HepG2 (cell line): Measurements from ENCODE around the gene PANK4. TPM values are rescaled to one million over a fixed set of nuclear protein-coding genes. Genes with fewer than 3 reads are reported as not detected.

ENCODE experiments used
- FOXA3 ChIP-seq: IDR thresholded peaks from 2 replicates; pipeline ENCODE4 v1.6.1; 2016; ENCODE audit warnings: missing genetic modification reagents, missing compliant biosample characterization
- FOXC1 ChIP-seq: sonication (generic); formaldehyde crosslinking; IDR thresholded peaks from 2 replicates; pipeline ENCODE4 v1.8.0; 2022; ENCODE audit warnings: mild to moderate bottlenecking, missing genetic modification reagents, borderline replicate concordance
- FOXJ3 ChIP-seq: sonication (generic); formaldehyde crosslinking; IDR thresholded peaks from 2 replicates; pipeline ENCODE4 v1.4.0; 2020; ENCODE audit warnings: missing genetic modification reagents, mild to moderate bottlenecking, borderline replicate concordance
- GATAD1 ChIP-seq: IDR thresholded peaks from 2 replicates; pipeline ENCODE4 v1.6.1; 2016; ENCODE audit warnings: missing genetic modification reagents, missing compliant biosample characterization
- HNRNPLL ChIP-seq: fragments of 200-400 bp; formaldehyde crosslinking; IDR thresholded peaks from 2 replicates; pipeline ENCODE4 v1.6.1; 2017; ENCODE audit warnings: mild to moderate bottlenecking, low read depth, low read length; ENCODE audit not compliant: poor library complexity, severe bottlenecking
- KDM3A ChIP-seq: IDR thresholded peaks from 2 replicates; pipeline ENCODE4 v1.6.1; 2018; ENCODE audit warnings: low read depth, missing compliant biosample characterization
- KLF6 ChIP-seq: IDR thresholded peaks from 2 replicates; pipeline ENCODE4 v1.8.0; 2016; ENCODE audit warnings: missing biosample characterization, missing genetic modification reagents
- NBN ChIP-seq: fragments of 450-650 bp; conservative IDR thresholded peaks from 2 replicates; pipeline ENCODE4 v1.6.1; 2017
- NR3C1 ChIP-seq: sonication (generic); formaldehyde crosslinking; IDR thresholded peaks from 2 replicates; pipeline ENCODE4 v1.4.0; 2020; ENCODE audit warnings: missing genetic modification reagents
- RXRA ChIP-seq: sonication (generic); formaldehyde crosslinking; IDR thresholded peaks from 2 replicates; pipeline ENCODE4 v1.5.1; 2020; ENCODE audit warnings: missing genetic modification reagents
- SMAD9 ChIP-seq: sonication (generic); formaldehyde crosslinking; IDR thresholded peaks from 2 replicates; pipeline ENCODE4 v1.5.1; 2020; ENCODE audit warnings: mild to moderate bottlenecking, missing genetic modification reagents
- ZIK1 ChIP-seq: sonication (generic); formaldehyde crosslinking; IDR thresholded peaks from 2 replicates; pipeline ENCODE4 v1.5.0; 2020; ENCODE audit warnings: mild to moderate bottlenecking, low read depth, missing genetic modification reagents, borderline replicate concordance
- ZNF234 ChIP-seq: sonication (generic); formaldehyde crosslinking; conservative IDR thresholded peaks from 2 replicates; pipeline ENCODE4 v1.5.1; 2020; ENCODE audit warnings: mild to moderate bottlenecking, missing genetic modification reagents
- ZNF383 ChIP-seq: sonication (generic); formaldehyde crosslinking; IDR thresholded peaks from 2 replicates; pipeline ENCODE4 v1.4.0; 2020; ENCODE audit warnings: missing genetic modification reagents, mild to moderate bottlenecking, borderline replicate concordance
- polyA plus RNA-seq, 8 experiments: library from polyadenylated mRNA; depleted of rRNA in 3 of 8; stranded (reverse) in 7 of 8; unstranded in 1 of 8; fragments of >200 nt; fragmentation: Illumina TruSeq in 4 of 8; extraction: Trizol in 4 of 8; gene quantifications; 2 replicates each; pipeline versions ENCODE4 v1.2.1 to v1.2.3, GENCODE V29; 2011 to 2016; ENCODE audit warnings: low read depth in 4 of 8, missing spikeins in 1 of 8, mixed read lengths in 1 of 8; ENCODE audit not compliant: insufficient read depth in 1 of 8
- total RNA-seq, 5 experiments: library from RNA; depleted of rRNA; stranded (reverse); fragments of >200 nt; fragmentation: Illumina TruSeq; extraction: Trizol; gene quantifications; 2 replicates each; pipeline ENCODE4 v1.2.3, GENCODE V29; 2016; ENCODE audit warnings: low read depth in 1 of 5
- TF ChIP-seq, protein P1 (sequence below): sonication (generic); formaldehyde crosslinking; IDR thresholded peaks from 2 replicates; pipeline ENCODE4 v1.4.0; 2020; ENCODE audit warnings: missing genetic modification reagents, mild to moderate bottlenecking, borderline replicate concordance
- TF ChIP-seq, protein P2 (sequence below): sonication (generic); formaldehyde crosslinking; IDR thresholded peaks from 2 replicates; pipeline ENCODE4 v1.4.0; 2020; ENCODE audit warnings: missing genetic modification reagents, mild to moderate bottlenecking, borderline replicate concordance

Gene PANK4
- total and polyA plus RNA-seq, 2 of the 13 experiments (the other 11 are each of a cell fraction or from before 2014, with no cell fraction given), result 17.4 to 19.3 TPM

DNA sequence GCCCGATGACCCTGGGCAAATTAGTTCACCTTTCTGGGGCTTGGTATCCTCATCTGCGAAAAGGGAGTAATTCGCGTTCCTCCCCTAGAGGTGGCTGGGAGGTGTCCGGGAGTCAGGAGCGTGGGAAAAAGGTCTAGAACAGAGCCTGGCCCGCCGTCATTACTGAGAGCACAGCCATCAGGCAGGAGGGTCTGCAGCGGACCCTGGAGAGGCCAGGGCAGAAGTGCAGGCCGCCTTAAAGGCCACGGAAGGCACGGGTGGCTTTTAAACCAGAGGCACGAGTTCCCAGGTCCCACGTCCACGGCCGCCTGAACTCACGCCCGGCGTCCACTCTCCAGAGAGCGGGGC lies 850 bp downstream of the PANK4 start (continued):
- TF ChIP-seq NR3C1 (CRISPR knock-in tag), result no peak
- TF ChIP-seq, protein P1, sequence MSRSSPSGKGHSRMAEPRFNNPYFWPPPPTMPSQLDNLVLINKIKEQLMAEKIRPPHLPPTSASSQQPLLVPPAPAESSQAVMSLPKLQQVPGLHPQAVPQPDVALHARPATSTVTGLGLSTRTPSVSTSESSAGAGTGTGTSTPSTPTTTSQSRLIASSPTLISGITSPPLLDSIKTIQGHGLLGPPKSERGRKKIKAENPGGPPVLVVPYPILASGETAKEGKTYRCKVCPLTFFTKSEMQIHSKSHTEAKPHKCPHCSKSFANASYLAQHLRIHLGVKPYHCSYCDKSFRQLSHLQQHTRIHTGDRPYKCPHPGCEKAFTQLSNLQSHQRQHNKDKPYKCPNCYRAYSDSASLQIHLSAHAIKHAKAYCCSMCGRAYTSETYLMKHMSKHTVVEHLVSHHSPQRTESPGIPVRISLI (CRISPR knock-in tag), result no peak
- TF ChIP-seq, protein P2, sequence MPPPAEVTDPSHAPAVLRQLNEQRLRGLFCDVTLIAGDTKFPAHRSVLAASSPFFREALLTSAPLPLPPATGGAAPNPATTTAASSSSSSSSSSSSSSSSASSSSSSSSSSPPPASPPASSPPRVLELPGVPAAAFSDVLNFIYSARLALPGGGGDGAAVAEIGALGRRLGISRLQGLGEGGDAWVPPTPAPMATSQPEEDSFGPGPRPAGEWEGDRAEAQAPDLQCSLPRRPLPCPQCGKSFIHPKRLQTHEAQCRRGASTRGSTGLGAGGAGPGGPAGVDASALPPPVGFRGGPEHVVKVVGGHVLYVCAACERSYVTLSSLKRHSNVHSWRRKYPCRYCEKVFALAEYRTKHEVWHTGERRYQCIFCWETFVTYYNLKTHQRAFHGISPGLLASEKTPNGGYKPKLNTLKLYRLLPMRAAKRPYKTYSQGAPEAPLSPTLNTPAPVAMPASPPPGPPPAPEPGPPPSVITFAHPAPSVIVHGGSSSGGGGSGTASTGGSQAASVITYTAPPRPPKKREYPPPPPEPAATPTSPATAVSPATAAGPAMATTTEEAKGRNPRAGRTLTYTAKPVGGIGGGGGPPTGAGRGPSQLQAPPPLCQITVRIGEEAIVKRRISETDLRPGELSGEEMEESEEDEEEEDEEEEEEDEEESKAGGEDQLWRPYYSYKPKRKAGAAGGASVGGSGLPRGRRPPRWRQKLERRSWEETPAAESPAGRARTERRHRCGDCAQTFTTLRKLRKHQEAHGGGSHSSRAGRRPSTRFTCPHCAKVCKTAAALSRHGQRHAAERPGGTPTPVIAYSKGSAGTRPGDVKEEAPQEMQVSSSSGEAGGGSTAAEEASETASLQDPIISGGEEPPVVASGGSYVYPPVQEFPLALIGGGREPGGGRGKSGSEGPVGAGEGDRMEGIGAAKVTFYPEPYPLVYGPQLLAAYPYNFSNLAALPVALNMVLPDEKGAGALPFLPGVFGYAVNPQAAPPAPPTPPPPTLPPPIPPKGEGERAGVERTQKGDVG, result no peak
- no peak for TF ChIP-seq ZNF383 (CRISPR knock-in tag)
- no peak for TF ChIP-seq GATAD1
- TF ChIP-seq FOXC1 (CRISPR knock-in tag), result no peak
- TF ChIP-seq KLF6 (CRISPR knock-in tag), result no peak
- TF ChIP-seq ZNF234 (CRISPR knock-in tag), result no peak
- no peak for TF ChIP-seq FOXJ3 (CRISPR knock-in tag)
- no peak for TF ChIP-seq ZIK1 (CRISPR knock-in tag)
- TF ChIP-seq KDM3A (CRISPR knock-in tag), result 0 out of 2 replicates have a peak, but pooled peaks have one; percentile 16
- no peak for TF ChIP-seq SMAD9 (CRISPR knock-in tag)
- no peak for TF ChIP-seq NBN
- TF ChIP-seq FOXA3, result no peak
- TF ChIP-seq RXRA, result no peak
- peak; percentile 51 for TF ChIP-seq HNRNPLL
